Ovary (tissue), 9 donors: ENCODE results near the gene TENM3. TPM values are rescaled to one million over a fixed set of nuclear protein-coding genes. Genes with fewer than 3 reads are reported as not detected.

ENCODE experiments used
- DNase-seq, 5 donors: peaks; one replicate each; pipeline ENCODE4 v3.0.0-alpha.2; 2019 to 2020
- H3K27ac ChIP-seq, 2 donors: fragments of 200-600 bp; one replicate each; pipeline versions ENCODE4 v1.5.1 to v1.8.0; 2019 to 2022
- H3K27me3 ChIP-seq: fragments of 200-600 bp; one replicate; pipeline ENCODE4 v1.8.0; 2022
- H3K36me3 ChIP-seq: fragments of 200-600 bp; sonication (generic); one replicate; pipeline ENCODE4 v1.5.1; 2019
- H3K4me1 ChIP-seq: one replicate; pipeline ENCODE4 v1.8.1; 2013; ENCODE audit warnings: mild to moderate bottlenecking, moderate library complexity; ENCODE audit not compliant: insufficient read depth
- H3K4me3 ChIP-seq: fragments of 200-600 bp; sonication (generic); one replicate; pipeline ENCODE4 v1.5.1; 2017
- H3K9me3 ChIP-seq, 2 donors: fragments of 200-600 bp in 1 of 2; sonication (generic) in 1 of 2; one replicate each; pipeline versions ENCODE4 v1.5.1 to v1.8.1; 2013 to 2019; ENCODE audit warnings: mild to moderate bottlenecking in 1 of 2, moderate library complexity in 1 of 2
- CTCF ChIP-seq, 3 donors: fragments of 450-650 bp in 2 of 3; fragments of 200-600 bp in 1 of 3; IDR thresholded peaks; one replicate each; pipeline versions ENCODE4 v1.5.1 to v1.8.0; 2016 to 2022; ENCODE audit warnings: antibody characterized with exemption in 3 of 3, mild to moderate bottlenecking in 1 of 3
- EP300 ChIP-seq: sonication (generic); formaldehyde crosslinking; IDR thresholded peaks from one replicate; pipeline ENCODE4 v1.6.1; 2017; ENCODE audit warnings: antibody characterized with exemption
- POLR2A ChIP-seq: fragments of 450-650 bp; IDR thresholded peaks from one replicate; pipeline ENCODE4 v1.6.1; 2017; ENCODE audit warnings: antibody characterized with exemption, mild to moderate bottlenecking, moderate library complexity
- WGBS, 3 donors: extraction: QIAGEN DNeasy Blood & Tissue Kit in 1 of 3; methylation state at CpG; one replicate each; pipeline versions ENCODE4 v1.1.5 to v1.1.7; 2013 to 2017; 5-methylcytosine and 5-hydroxymethylcytosine counted together
- intact Hi-C, 4 donors: fragments of 100-400 bp; cut with DNase I; formaldehyde crosslinking; loops; one replicate each; pipeline versions ENCODE4 v1.11.0 to v1.15.1; 2022 to 2023
- polyA plus RNA-seq, 2 donors: library from polyadenylated mRNA; stranded (reverse); fragments of 200-250 nt in 1 of 2; fragments of 350-450 nt in 1 of 2; fragmentation: Illumina TruSeq in 1 of 2; extraction: RNeasy Lipid Tissue Mini Kit (QIAGEN cat#74804) in 1 of 2; gene quantifications; one replicate each; pipeline ENCODE4 v1.2.3, GENCODE V29; 2013 to 2014
- total RNA-seq, 7 donors: library from RNA; depleted of rRNA in 2 of 7; stranded (reverse); fragments of >200 nt in 2 of 7; fragmentation: NEBNext Ultra II Directional in 3 of 7; extraction: Animal tissue kit (Norgen Biotek cat#: 25700) in 3 of 7; gene quantifications; one replicate each; pipeline versions ENCODE4 v1.1.0 to v1.2.4, GENCODE V29; 2016 to 2023
- donor health status: DM: no; HTN: no; CAD: no; lungs with moderate emphysema.
- donor health status: DM: no; HTN: no; CAD: no.
- donor health status: Bipolar disorder and iron deficiency.
- donor health status: DM: yes; HTN: yes; CAD: no.
- donor health status: DM: no; HTN: no; CAD: no.
- donor health status: DM: yes; HTN: yes; CAD: no.

Gene TENM3
- total and polyA plus RNA-seq, 9 donors: 0.82 to 16.1 (median 5.7) TPM

- DNase-seq: no peak
- no peak for TF ChIP-seq CTCF (IDR thresholded peaks at IDR 0.05)
- no peak for TF ChIP-seq EP300
- no peak for TF ChIP-seq POLR2A
- Histone ChIP-seq H3K27me3 (no peaks in the 10 kb centered on the region), H3K36me3 (no peaks in the 10 kb centered on the region), H3K4me3 (no peak overlapping the region), H3K9me3 (no peaks in the 10 kb centered on the region), H3K27ac (no peak overlapping the region), H3K4me1 (no peaks in the 10 kb centered on the region)
- intact Hi-C loops: no loop called here
- 87 to 91% (median 91%) methylated on average over 3 of the region's 3 CpGs for WGBS, 3 donors
These were observed 472.3 kb downstream of the TENM3 start for GRCh38 chr4:182715548-182715947.

GRCh38 chr4:182716192-182716591 lies 473.0 kb downstream of the TENM3 start:
- no peak for DNase-seq
- H3K36me3 ChIP-seq: no peaks in the 10 kb centered on the region
- H3K27me3 ChIP-seq: no peaks in the 10 kb centered on the region
- no peak overlapping the region for H3K4me3 ChIP-seq
- H3K9me3 ChIP-seq: no peaks in the 10 kb centered on the region
- WGBS, 3 donors: 50 to 71% (median 67%) methylated on average over 3 of the region's 3 CpGs
- no peak for TF ChIP-seq POLR2A
- TF ChIP-seq EP300: no peak
- no peak for TF ChIP-seq CTCF (IDR thresholded peaks at IDR 0.05)
- intact Hi-C loops: no loop called here
- no peaks in the 10 kb centered on the region for H3K4me1 ChIP-seq
- H3K27ac ChIP-seq: no peak overlapping the region

DNA sequence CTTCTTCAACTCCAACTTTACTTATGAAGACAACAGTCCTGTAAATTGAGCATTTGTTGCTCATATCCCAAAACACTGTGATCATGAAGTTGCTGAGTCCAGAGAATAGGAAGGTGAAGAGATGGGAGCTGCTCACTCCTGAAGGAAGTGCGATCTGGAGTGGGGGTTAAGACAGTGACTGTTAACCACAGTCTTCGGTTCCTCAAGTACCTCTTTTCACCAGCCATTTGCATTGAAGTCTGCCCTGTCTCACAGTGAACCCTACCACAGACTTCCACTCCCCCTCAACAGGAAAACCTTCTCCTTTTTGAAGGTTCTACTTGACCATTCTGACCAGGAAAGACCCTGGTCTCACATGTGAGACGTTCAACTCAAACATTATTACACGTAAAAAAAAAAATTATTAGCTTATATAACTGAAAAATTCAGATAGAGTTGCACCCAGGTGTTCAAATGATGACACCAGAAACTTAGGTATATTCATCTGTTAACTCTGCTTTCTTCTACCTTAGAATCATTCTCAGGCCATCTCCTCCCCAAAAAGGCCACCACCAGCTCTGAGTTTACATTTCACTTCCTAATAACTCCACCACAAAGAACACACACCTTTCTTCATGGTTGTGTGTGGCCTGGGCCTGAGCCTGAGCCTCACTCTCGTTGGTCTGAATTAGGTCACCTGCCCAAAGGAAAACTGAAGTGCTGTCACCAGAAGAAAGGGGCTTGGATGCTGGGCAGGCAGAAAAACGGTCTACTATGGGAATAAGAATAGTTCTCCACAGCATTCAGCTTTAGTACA lies 474.8 kb downstream of the TENM3 start:
- no peaks in the 10 kb centered on the region for H3K36me3 ChIP-seq
- intact Hi-C loops: no loop called here
- 86 to 89% (median 89%) methylated on average over 6 of the region's 6 CpGs for WGBS, 3 donors

DNA sequence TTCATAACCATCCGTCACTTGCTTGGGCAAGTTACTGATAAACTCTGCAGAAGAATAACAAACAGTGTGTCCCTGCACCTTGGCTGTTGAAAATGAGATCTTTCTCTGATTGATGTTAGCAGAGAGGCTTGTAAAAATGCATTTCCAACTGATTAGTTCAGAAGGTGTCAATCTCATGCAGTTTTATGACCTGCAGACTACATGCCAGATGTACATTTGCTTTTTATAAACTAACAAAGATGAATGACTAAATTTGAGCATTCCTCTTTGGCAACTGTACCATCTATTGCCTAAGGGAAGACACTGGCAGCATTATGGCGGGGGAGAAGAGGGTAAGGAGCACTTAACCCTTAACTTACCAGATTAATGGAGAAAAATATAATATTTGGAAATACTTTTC lies 481.2 kb downstream of the TENM3 start:
- TF ChIP-seq EP300 (no peak), POLR2A (no peak)
- intact Hi-C loops: no loop called here
- no peak for DNase-seq
- Histone ChIP-seq H3K36me3 (no peaks in the 10 kb centered on the region), H3K9me3 (no peaks in the 10 kb centered on the region), H3K27me3 (no peaks in the 10 kb centered on the region), H3K27ac (no peak overlapping the region), H3K4me1 (no peaks in the 10 kb centered on the region), H3K4me3 (no peak overlapping the region)
- 22 to 51% (median 44%) methylated on average over 2 of the region's 2 CpGs for WGBS, 3 donors

More for the DNA sequence above, 474.8 kb downstream of the TENM3 start:
- no peak overlapping the region for H3K27ac ChIP-seq
- no peak overlapping the region for H3K4me3 ChIP-seq
- H3K9me3 ChIP-seq: no peaks in the 10 kb centered on the region
- H3K27me3 ChIP-seq: no peaks in the 10 kb centered on the region
- H3K4me1 ChIP-seq: no peaks in the 10 kb centered on the region
- TF ChIP-seq POLR2A: no peak
- TF ChIP-seq EP300: no peak
- TF ChIP-seq CTCF (IDR thresholded peaks at IDR 0.05): no peak
- no peak for DNase-seq

DNA sequence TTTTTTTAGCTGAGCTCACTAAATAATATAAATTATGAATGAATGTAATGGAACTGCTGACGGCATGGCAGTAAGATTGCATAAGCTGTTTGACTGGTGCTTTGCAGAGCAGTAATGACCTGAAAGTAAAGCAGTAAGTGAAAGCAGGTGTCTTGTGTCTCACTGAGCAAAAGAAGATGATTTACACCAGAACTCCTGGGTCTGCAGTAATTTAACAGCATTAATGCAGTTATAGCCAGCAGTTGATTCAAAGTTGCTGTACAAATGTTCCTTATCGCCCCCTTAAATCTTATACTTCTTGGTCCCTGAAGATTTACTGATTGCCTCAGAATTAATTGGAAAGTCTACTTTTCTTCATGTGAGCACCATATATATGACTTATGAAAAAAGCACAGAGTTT lies 486.3 kb downstream of the TENM3 start:
- intact Hi-C loops: no loop called here
- no peaks in the 10 kb centered on the region for H3K36me3 ChIP-seq
- no peak overlapping the region for H3K4me3 ChIP-seq
- 72 to 87% (median 76%) methylated on average over 2 of the region's 2 CpGs for WGBS, 3 donors
- H3K4me1 ChIP-seq: no peaks in the 10 kb centered on the region
- no peaks in the 10 kb centered on the region for H3K9me3 ChIP-seq
- DNase-seq: no peak
- no peak overlapping the region for H3K27ac ChIP-seq
- no peaks in the 10 kb centered on the region for H3K27me3 ChIP-seq
- TF ChIP-seq POLR2A (no peak), EP300 (no peak), CTCF (IDR thresholded peaks at IDR 0.05) (no peak)
